Tibial nerve (tissue), 4 donors: ENCODE measurements around the gene TAF4. TPM values are rescaled to one million over a fixed set of nuclear protein-coding genes. Genes with fewer than 3 reads are reported as not detected.
A peak's percentile ranks its signal among the peaks of the same experiment; 100 is the strongest.

ENCODE experiments used
- DNase-seq, 2 donors: peaks; one replicate each; pipeline ENCODE4 v3.0.0-alpha.2; 2019; ENCODE audit warnings: low spot score in 2 of 2
- H3K27ac ChIP-seq, 4 donors: fragments of 200-600 bp; sonication (generic) in 3 of 4; one replicate each; pipeline ENCODE4 v1.5.1; 2017 to 2019; ENCODE audit warnings: mild to moderate bottlenecking in 1 of 4
- H3K27me3 ChIP-seq, 2 donors: fragments of 200-600 bp; sonication (generic) in 1 of 2; one replicate each; pipeline versions ENCODE4 v1.5.1 to v1.6.0; 2017 to 2019
- H3K36me3 ChIP-seq, 3 donors: fragments of 200-600 bp; sonication (generic); one replicate each; pipeline ENCODE4 v1.5.1; 2018 to 2019
- H3K4me1 ChIP-seq, 4 donors: fragments of 200-600 bp; sonication (generic) in 3 of 4; one replicate each; pipeline ENCODE4 v1.5.1; 2017 to 2019
- H3K4me3 ChIP-seq, 4 donors: fragments of 200-600 bp; sonication (generic) in 3 of 4; one replicate each; pipeline ENCODE4 v1.5.1; 2017 to 2019; ENCODE audit warnings: mild to moderate bottlenecking in 1 of 4, moderate library complexity in 1 of 4
- H3K9me3 ChIP-seq, 4 donors: fragments of 200-600 bp; sonication (generic) in 3 of 4; one replicate each; pipeline ENCODE4 v1.5.1; 2017 to 2019
- EP300 ChIP-seq, 2 donors: sonication (generic); formaldehyde crosslinking; IDR thresholded peaks; one replicate each; pipeline ENCODE4 v1.6.1; 2017; ENCODE audit warnings: antibody characterized with exemption in 2 of 2, mild to moderate bottlenecking in 1 of 2
- POLR2A ChIP-seq, 2 donors: fragments of 450-650 bp; IDR thresholded peaks; one replicate each; pipeline ENCODE4 v1.6.1; 2017; ENCODE audit warnings: antibody characterized with exemption in 2 of 2, mild to moderate bottlenecking in 2 of 2, moderate library complexity in 2 of 2
- WGBS, 2 donors: methylation state at CpG; one replicate each; pipeline ENCODE4 v1.1.5; 2018; 5-methylcytosine and 5-hydroxymethylcytosine counted together
- total RNA-seq, 4 donors: library from RNA; depleted of rRNA; stranded (reverse); fragments of >200 nt; gene quantifications; one replicate each; pipeline ENCODE4 v1.1.0, GENCODE V29; 2016
- TF ChIP-seq, protein P1 (sequence below), 5 experiments: fragments of 200-600 bp in 3 of 5; fragments of 450-650 bp in 2 of 5; sonication (generic) in 3 of 5; IDR thresholded peaks; one replicate each; pipeline ENCODE4 v1.5.1; 2016 to 2019; ENCODE audit warnings: antibody characterized with exemption in 5 of 5, mild to moderate bottlenecking in 3 of 5, moderate library complexity in 2 of 5

The TAF4 gene
- total RNA-seq, 4 donors from 2014 or later = 11.2 to 50.4 (median 14.8) TPM

DNA sequence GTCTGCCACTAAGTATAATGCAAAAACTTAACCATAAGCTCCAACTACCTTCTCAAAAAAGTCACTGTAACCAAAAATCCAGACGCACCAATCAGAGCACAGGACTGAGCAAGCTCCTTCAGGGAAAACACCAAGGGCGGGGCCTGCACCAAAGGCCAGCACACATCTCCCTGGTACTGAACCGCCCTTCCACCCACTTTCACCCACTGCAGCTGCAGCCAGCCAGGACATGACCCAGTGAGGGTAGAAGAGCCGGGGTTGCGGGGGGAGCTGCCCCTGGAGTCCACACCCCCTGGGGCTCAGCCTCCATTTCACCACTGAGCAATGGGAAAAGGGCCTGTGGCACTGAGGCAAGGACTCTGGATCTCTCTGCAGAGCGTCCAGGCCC is 54.3 kb downstream of the TAF4 start:
- no peak for DNase-seq
- Histone ChIP-seq H3K27ac (peak overlapping the region in 1 of 4 donors; percentile 7), H3K9me3 (no peaks in the 10 kb centered on the region), H3K4me1 (peaks cover 0 to 16% (median 0%) of the 10 kb centered on the region in 4 donors), H3K27me3 (no peaks in the 10 kb centered on the region), H3K4me3 (no peak overlapping the region), H3K36me3 (peaks cover 0 to 74% (median 23%) of the 10 kb centered on the region in 3 donors)
- TF ChIP-seq, protein P1, sequence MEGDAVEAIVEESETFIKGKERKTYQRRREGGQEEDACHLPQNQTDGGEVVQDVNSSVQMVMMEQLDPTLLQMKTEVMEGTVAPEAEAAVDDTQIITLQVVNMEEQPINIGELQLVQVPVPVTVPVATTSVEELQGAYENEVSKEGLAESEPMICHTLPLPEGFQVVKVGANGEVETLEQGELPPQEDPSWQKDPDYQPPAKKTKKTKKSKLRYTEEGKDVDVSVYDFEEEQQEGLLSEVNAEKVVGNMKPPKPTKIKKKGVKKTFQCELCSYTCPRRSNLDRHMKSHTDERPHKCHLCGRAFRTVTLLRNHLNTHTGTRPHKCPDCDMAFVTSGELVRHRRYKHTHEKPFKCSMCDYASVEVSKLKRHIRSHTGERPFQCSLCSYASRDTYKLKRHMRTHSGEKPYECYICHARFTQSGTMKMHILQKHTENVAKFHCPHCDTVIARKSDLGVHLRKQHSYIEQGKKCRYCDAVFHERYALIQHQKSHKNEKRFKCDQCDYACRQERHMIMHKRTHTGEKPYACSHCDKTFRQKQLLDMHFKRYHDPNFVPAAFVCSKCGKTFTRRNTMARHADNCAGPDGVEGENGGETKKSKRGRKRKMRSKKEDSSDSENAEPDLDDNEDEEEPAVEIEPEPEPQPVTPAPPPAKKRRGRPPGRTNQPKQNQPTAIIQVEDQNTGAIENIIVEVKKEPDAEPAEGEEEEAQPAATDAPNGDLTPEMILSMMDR (IDR thresholded peaks at IDR 0.05) = no peak
- TF ChIP-seq POLR2A (IDR thresholded peaks at IDR 0.05) (no peak), EP300 (IDR thresholded peaks at IDR 0.05) (no peak)
- WGBS, 2 donors = 64 to 65% methylated on average over 6 of the region's 6 CpGs

DNA sequence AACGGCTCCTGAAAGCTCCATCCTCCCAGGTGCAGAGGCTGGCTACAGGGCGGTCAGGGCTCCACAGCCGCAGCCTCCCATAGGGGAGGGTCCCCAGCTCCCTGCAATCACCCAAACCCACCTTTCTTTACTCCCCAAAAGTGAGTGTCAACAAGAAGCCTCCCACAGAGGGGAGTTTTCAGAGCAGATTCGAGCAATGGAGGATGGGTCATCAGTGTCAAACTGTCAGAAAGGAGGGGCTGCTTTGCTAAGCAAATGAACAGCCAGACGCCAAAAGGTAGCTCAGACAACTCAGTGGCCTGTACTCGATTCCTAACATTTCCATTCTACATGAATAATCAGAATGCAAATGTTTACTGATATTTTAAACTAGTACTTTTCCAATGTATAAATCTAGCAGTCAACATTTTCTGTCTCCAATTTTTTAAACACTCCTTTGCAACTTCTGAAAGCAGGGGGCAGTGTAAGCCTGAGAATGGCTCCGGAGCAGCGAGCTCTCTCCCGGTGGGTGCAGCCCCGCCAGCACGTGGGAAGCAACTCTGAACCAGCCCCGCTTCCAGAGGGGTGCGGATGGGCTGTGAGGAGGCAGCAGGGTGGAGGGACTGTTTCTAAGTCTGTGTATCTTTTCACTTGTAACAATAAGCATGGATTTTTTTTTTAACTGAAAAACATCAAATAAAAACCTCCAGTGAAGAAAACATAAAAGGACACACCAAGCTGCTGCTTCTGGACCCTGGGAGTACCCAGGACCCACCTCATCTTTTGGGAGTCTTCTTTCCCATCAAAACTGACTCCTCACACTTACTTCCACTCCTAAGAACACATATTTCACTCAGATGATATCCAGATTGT is 54.9 kb downstream of the TAF4 start:
- peaks cover 0 to 80% (median 29%) of the 10 kb centered on the region in 3 donors for H3K36me3 ChIP-seq
- 33% methylated on average over 12 to 13 of the region's 13 CpGs for WGBS, 2 donors
- peak in 1 of 2 donors; percentile 45 for DNase-seq

DNA sequence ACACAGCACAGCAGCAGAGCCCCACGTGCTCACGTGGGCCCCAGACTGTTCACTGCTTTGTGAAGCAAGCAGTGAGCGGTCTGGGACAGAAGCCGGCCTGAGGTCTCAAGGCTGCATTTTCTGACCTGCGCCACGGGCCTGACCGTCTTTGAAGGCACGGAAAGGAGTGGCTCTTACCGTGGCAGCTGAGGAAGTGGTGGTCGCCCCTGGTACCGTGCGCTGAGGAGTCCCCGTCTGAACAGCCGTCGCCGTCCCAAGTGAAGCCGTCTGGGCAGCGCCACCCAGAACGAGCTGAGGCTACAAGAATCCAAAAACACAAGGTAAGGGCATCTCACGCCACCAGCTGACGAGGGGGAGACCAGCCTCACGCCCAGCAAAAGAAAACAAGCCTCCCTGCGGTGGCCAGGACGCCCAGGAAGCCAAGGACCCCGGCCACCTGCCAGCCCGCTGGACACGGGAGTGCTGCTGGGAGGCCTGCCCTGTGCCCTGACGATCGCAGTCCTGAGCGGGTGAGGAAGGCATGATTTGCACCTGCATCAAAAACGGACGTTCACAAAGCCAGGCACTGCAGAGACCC is 55.7 kb downstream of the TAF4 start:
- no peak for DNase-seq
- TF ChIP-seq, protein P1 (IDR thresholded peaks at IDR 0.05) = no peak
- TF ChIP-seq POLR2A (IDR thresholded peaks at IDR 0.05) (no peak), EP300 (IDR thresholded peaks at IDR 0.05) (no peak)
- WGBS, 2 donors = 94 to 95% methylated on average over 32 of the region's 32 CpGs
- Histone ChIP-seq H3K36me3 (peaks cover 0 to 88% (median 35%) of the 10 kb centered on the region in 3 donors), H3K4me3 (no peak overlapping the region), H3K4me1 (peaks cover 0 to 9% (median 0%) of the 10 kb centered on the region in 4 donors), H3K9me3 (no peaks in the 10 kb centered on the region), H3K27ac (no peak overlapping the region), H3K27me3 (no peaks in the 10 kb centered on the region)

More for the DNA sequence above, 54.9 kb downstream of the TAF4 start:
- no peak for TF ChIP-seq EP300 (IDR thresholded peaks at IDR 0.05)
- TF ChIP-seq POLR2A (IDR thresholded peaks at IDR 0.05) = no peak
- TF ChIP-seq, protein P1 (IDR thresholded peaks at IDR 0.05) = peak; percentile 49 to 74 (median 62)
- H3K4me1 ChIP-seq = peaks cover 0 to 10% (median 0%) of the 10 kb centered on the region in 4 donors
- H3K9me3 ChIP-seq = no peaks in the 10 kb centered on the region
- H3K27me3 ChIP-seq = no peaks in the 10 kb centered on the region
- H3K27ac ChIP-seq = peak overlapping the region in 1 of 4 donors; percentile 7
- no peak overlapping the region for H3K4me3 ChIP-seq

DNA sequence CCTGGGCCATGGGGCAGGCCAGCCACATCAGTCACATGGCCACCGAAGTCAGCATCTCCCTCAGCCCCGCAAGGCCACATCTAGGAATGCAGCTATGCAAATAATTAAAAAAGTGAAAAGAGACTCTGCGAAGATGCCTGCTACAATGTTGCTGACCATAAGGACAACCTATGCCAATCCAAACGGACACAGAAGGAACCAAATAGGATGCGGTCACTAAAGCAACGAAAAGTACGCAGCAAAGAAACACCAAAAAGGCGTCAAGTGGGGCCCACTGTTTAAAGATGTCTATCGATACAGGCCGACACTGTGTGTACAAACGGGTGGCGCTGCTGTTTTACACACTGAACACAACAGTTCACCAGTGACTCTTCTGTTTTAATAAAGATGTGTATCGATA is 56.4 kb downstream of the TAF4 start:
- H3K4me3 ChIP-seq = no peak overlapping the region
- 91 to 93% methylated on average over 13 of the region's 13 CpGs for WGBS, 2 donors

More for the DNA sequence above, 56.4 kb downstream of the TAF4 start:
- Histone ChIP-seq H3K27me3 (no peaks in the 10 kb centered on the region), H3K9me3 (no peaks in the 10 kb centered on the region), H3K4me1 (peaks cover 0 to 9% (median 0%) of the 10 kb centered on the region in 4 donors), H3K36me3 (peaks cover 0 to 92% (median 35%) of the 10 kb centered on the region in 3 donors), H3K27ac (no peak overlapping the region)
- no peak for DNase-seq
- TF ChIP-seq, protein P1 (IDR thresholded peaks at IDR 0.05) = no peak
- TF ChIP-seq EP300 (IDR thresholded peaks at IDR 0.05) = no peak
- no peak for TF ChIP-seq POLR2A (IDR thresholded peaks at IDR 0.05)
